Ishikawa (cell line): Measurements from ENCODE around the gene ITGA1.

Experiments used
- CEBPB ChIP-seq: IDR thresholded peaks from 2 replicates; pipeline ENCODE4 v1.6.1; 2012
- CREB1 ChIP-seq: IDR thresholded peaks from 2 replicates; pipeline ENCODE4 v1.6.1; 2012; ENCODE audit warnings: low read depth
- EGR1 ChIP-seq: IDR thresholded peaks from 2 replicates; pipeline ENCODE4 v1.6.1; 2012
- EP300 ChIP-seq: IDR thresholded peaks from 2 replicates; pipeline ENCODE4 v1.6.1; 2012; ENCODE audit warnings: borderline replicate concordance
- FOXM1 ChIP-seq: IDR thresholded peaks from 2 replicates; pipeline ENCODE4 v1.6.1; 2012; ENCODE audit warnings: low read depth, borderline replicate concordance
- NFIC ChIP-seq: IDR thresholded peaks from 2 replicates; pipeline ENCODE4 v1.6.1; 2012
- RAD21 ChIP-seq: IDR thresholded peaks from 2 replicates; pipeline ENCODE4 v1.6.1; 2012; ENCODE audit warnings: low read depth
- TAF1 ChIP-seq: IDR thresholded peaks from 2 replicates; pipeline ENCODE4 v1.6.1; 2012; ENCODE audit warnings: low read depth, mild to moderate bottlenecking
- TCF12 ChIP-seq: IDR thresholded peaks from 2 replicates; pipeline ENCODE4 v1.6.1; 2012; ENCODE audit warnings: low read depth
- TEAD4 ChIP-seq: IDR thresholded peaks from 2 replicates; pipeline ENCODE4 v1.6.1; 2012
- USF1 ChIP-seq: IDR thresholded peaks from 2 replicates; pipeline ENCODE4 v1.6.1; 2012
- YY1 ChIP-seq: IDR thresholded peaks from 2 replicates; pipeline ENCODE4 v1.6.1; 2012; ENCODE audit warnings: low read depth
- ZBTB7A ChIP-seq: IDR thresholded peaks from 2 replicates; pipeline ENCODE4 v1.6.1; 2012; ENCODE audit warnings: low read depth
- TF ChIP-seq, protein P1 (sequence below): IDR thresholded peaks from 2 replicates; pipeline ENCODE4 v1.6.1; 2012
- TF ChIP-seq, protein P2 (sequence below): IDR thresholded peaks from 2 replicates; pipeline ENCODE4 v1.6.1; 2012; ENCODE audit warnings: low read depth, mild to moderate bottlenecking

The ITGA1 gene

GRCh38 chr5:52870448-52870847 lies 82.7 kb downstream of the ITGA1 start:
- TF ChIP-seq CREB1 (no peak), EP300 (no peak), USF1 (no peak), YY1 (no peak), NFIC (no peak), EGR1 (no peak), TEAD4 (no peak)
- TF ChIP-seq, protein P1, sequence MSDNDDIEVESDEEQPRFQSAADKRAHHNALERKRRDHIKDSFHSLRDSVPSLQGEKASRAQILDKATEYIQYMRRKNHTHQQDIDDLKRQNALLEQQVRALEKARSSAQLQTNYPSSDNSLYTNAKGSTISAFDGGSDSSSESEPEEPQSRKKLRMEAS: no peak

- TF ChIP-seq EGR1 (no peak), TCF12 (no peak), TEAD4 (no peak), FOXM1 (no peak), ZBTB7A (no peak), CEBPB (no peak)
These were observed 88.1 kb downstream of the ITGA1 start for GRCh38 chr5:52875827-52876226.

DNA sequence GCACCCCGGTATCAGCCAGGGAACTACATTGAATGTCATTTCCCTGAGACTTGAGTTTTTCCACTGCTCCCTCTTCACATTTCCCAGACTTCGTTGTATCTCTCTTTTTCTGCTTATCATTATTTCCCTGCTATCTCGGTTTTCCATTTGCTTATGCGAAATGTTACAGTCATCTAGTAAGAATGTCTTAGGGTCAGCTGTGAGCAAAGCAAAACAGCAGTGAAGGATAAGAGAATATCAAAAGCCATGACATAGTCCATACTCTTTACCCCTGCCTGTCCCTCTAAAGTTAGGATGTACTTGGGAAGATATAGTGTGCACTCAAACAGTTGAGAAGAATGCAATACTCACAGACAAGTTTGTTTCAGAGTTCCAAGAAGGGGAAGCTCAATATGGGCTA lies 88.7 kb downstream of the ITGA1 start:
- TF ChIP-seq, protein P2, sequence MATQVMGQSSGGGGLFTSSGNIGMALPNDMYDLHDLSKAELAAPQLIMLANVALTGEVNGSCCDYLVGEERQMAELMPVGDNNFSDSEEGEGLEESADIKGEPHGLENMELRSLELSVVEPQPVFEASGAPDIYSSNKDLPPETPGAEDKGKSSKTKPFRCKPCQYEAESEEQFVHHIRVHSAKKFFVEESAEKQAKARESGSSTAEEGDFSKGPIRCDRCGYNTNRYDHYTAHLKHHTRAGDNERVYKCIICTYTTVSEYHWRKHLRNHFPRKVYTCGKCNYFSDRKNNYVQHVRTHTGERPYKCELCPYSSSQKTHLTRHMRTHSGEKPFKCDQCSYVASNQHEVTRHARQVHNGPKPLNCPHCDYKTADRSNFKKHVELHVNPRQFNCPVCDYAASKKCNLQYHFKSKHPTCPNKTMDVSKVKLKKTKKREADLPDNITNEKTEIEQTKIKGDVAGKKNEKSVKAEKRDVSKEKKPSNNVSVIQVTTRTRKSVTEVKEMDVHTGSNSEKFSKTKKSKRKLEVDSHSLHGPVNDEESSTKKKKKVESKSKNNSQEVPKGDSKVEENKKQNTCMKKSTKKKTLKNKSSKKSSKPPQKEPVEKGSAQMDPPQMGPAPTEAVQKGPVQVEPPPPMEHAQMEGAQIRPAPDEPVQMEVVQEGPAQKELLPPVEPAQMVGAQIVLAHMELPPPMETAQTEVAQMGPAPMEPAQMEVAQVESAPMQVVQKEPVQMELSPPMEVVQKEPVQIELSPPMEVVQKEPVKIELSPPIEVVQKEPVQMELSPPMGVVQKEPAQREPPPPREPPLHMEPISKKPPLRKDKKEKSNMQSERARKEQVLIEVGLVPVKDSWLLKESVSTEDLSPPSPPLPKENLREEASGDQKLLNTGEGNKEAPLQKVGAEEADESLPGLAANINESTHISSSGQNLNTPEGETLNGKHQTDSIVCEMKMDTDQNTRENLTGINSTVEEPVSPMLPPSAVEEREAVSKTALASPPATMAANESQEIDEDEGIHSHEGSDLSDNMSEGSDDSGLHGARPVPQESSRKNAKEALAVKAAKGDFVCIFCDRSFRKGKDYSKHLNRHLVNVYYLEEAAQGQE: no peak
- no peak for TF ChIP-seq YY1
- TF ChIP-seq ZBTB7A: no peak
- TF ChIP-seq RAD21: no peak
- no peak for TF ChIP-seq TCF12
- no peak for TF ChIP-seq CREB1
- TF ChIP-seq NFIC: no peak
- TF ChIP-seq TAF1: no peak
- TF ChIP-seq EP300: no peak
- no peak for TF ChIP-seq EGR1
- no peak for TF ChIP-seq CEBPB
- no peak for TF ChIP-seq USF1
- TF ChIP-seq TEAD4: no peak
- TF ChIP-seq, protein P1: no peak
- TF ChIP-seq FOXM1: no peak

- no peak for TF ChIP-seq RAD21
- TF ChIP-seq NFIC: peak; percentile 72
These were observed 90.9 kb downstream of the ITGA1 start for GRCh38 chr5:52878656-52879055.

- no peak for TF ChIP-seq TEAD4
- TF ChIP-seq CREB1: no peak
- no peak for TF ChIP-seq TAF1
- no peak for TF ChIP-seq FOXM1
- no peak for TF ChIP-seq RAD21
- TF ChIP-seq ZBTB7A: no peak
- TF ChIP-seq USF1: no peak
- TF ChIP-seq, protein P2: no peak
- no peak for TF ChIP-seq CEBPB
- no peak for TF ChIP-seq EP300
- TF ChIP-seq YY1: no peak
- TF ChIP-seq TCF12: no peak
- TF ChIP-seq EGR1: no peak
- TF ChIP-seq, protein P1: no peak
- no peak for TF ChIP-seq NFIC
These were observed 92.8 kb downstream of the ITGA1 start for GRCh38 chr5:52880541-52880940.

DNA sequence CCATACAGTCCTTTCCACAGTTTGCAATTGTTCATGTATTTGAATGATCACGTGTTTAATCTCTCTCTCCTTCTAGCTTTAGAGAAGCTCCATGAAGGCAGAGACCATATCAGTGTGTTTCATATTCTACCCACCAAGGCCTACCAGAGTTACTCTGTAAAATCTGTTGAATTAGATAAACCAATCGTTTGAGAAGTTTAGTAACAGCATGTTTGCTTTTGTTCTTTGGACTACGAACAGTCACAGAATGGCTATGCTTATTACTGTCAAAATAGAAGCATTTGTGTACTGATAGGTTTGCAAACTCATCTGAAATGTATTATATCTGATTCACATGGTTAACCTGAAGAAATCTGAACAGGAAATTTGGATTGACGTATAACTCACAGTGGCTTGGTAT lies 93.8 kb downstream of the ITGA1 start:
- no peak for TF ChIP-seq YY1
- TF ChIP-seq USF1: no peak
- TF ChIP-seq TAF1: no peak
- no peak for TF ChIP-seq CEBPB
- TF ChIP-seq EGR1: no peak
- TF ChIP-seq ZBTB7A: no peak
- no peak for TF ChIP-seq RAD21
- TF ChIP-seq, protein P2: no peak
- no peak for TF ChIP-seq TEAD4
- TF ChIP-seq FOXM1: no peak
- TF ChIP-seq NFIC: no peak
